GM11168 (cell line): ENCODE measurements around the gene GRID2.

Experiments
- in situ Hi-C: fragments of 300-500 bp; cut with MboI; formaldehyde crosslinking; loops from one replicate; pipeline ENCODE4 v1.12.0; 2022; ENCODE audit warnings: low sequenced_read_pairs; ENCODE audit not compliant: unreplicated experiment

GRID2 gene

GRCh38 chr4:92651536-92651935, 347.8 kb downstream of the GRID2 start:
- in situ Hi-C loops: no loop called here

GRCh38 chr4:92654084-92654483, 350.3 kb downstream of the GRID2 start:
- in situ Hi-C loops: no loop called here

DNA sequence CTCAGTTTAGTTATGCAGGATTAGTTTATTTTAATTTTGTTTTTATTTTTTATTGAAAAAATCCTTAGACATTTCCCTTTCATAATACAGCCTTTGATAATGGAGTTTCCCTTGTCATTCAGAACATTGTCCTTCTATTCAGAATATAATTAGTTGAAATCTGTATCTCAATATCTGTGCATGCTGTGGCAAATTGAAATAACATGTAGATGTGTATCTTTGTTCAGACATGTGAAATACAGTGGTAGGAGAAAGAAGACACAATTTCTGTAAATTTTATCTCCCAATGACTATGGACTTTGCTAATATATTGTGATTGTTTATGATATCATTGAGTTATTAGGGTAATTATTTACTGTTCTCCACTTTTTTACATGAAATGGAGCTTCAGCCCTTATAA, 353.9 kb downstream of the GRID2 start:
- in situ Hi-C loops: no loop called here

GRCh38 chr4:92658318-92658717, 354.6 kb downstream of the GRID2 start:
- in situ Hi-C loops: no loop called here

DNA sequence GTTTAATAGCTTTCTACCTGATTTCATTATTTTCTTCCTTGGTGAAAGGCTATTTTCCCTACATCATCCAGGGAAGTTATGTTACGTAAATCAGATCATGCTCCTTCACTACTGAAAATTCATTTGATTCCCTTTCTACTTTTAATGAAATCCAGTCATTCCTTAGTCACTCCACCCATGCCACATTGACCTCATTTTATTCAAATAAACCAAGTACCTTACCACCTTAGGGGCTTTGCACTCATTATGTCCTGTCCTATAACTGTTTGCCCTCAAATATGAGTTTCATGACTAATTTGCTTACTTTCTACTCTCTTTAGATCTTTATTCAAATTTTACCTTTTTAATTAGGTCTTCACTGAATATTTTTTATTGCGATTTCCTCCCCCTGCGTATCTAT, 374.0 kb downstream of the GRID2 start:
- in situ Hi-C loops: no loop called here

DNA sequence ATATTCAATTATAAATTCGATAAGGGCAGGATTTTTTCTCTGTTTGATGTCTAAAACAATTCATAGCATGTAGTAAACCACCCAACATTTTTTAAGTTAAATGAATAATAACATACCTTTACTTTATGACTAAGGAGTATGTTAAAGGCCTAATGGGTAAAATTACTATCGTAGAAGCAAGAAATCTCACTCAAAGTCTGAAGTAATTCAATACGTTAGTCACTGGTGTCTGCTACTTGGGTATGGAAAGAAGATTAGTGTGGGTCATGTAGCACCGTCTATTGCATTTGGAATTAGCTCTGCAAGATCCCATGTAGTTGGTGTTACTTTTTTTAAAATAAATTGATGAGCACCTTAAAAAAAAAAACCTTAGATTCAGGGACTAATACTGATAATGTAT, 374.5 kb downstream of the GRID2 start:
- in situ Hi-C loops: no loop called here

- in situ Hi-C loops: no loop called here
These were observed 375.4 kb downstream of the GRID2 start for GRCh38 chr4:92679149-92679548.

DNA sequence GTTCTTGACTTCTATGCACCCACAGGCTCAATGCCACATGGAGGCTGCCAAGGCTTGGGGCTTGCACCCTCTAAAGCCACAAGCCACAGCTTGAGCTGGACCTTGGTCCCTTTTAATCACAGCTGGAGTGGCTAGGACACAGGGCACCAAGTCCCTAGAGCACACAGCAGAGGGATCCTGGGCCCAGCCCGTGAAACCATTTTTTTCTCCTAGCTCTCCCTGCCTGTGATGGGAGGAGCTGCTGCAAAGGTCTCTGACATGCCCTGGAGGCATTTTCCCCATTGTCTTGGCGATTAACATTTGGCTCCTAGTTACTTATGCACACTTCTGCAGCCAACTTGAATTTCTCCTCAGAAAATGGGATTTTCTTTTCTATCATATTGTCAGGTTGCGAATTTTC, 410.9 kb downstream of the GRID2 start:
- in situ Hi-C loops: no loop called here

DNA sequence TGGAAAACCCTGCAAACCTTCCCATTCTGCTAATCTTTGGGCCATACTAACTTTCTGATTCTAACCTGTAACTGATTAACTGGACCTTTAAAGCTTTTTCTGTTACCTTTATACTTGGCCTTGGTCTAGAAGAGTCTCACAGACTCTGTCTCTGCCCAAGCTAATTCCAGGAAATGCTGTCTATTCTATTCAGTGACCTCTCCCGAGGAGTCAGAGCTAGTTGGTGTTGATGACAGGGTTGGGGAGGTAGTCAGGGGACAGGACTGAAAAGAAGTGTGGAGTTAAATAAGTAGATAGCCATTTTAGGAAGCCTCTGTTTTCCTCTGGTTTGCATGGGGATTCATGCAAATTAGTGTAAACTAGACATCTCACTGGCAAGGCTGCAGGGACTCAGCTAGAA, 429.5 kb downstream of the GRID2 start:
- in situ Hi-C loops: no loop called here

DNA sequence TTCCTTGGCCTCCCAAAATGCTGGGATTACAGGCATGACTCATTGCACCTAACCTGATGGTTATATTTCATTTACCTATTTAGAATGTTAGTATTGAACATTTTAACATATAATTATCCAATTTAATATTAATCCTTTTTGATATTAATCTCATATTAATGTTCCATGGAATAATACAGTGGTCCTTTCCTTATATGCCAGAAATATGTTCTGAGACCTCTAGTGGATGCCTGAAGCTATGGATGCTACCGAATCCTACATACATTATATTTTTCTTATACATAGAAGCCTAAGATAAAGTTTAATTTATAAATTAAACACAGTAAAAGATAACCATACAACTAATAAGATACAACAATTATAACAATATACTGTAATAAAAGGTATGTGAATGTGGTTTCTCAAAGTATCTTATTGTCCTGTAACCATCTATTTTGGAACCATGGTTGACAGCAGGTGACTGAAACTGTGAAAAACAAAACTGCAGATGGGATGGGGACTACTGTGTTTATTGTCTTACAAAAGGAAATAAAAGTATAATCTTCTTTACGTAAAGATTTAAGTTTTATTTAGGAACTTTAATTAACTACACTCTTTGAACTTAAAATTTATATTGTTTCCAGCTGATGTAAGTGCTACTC, 431.4 kb downstream of the GRID2 start:
- in situ Hi-C loops: no loop called here

GRCh38 chr4:92760433-92760832, 456.7 kb downstream of the GRID2 start:
- in situ Hi-C loops: no loop called here

DNA sequence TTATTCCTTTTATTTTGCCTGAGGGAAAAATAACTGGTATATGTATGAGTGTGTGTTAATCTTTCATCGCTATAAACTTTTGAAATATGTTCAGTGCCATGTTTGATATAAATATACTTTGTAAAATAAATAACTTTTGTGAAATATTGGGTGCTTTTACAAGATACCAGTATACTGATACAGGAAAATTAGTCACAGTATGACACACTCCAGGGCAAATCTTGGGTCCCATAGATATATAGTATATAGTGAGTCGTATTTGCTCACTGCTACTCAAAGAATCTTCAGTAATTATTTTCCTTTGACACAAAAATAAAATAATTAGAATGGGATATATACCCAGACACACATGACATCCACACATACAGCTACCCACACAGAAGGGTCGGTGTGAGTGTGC, 472.3 kb downstream of the GRID2 start:
- in situ Hi-C loops: no loop called here

- in situ Hi-C loops: no loop called here
These were observed 486.0 kb downstream of the GRID2 start for GRCh38 chr4:92789741-92790140.

GRCh38 chr4:92791871-92792440, 488.2 kb downstream of the GRID2 start:
- in situ Hi-C loops: no loop called here

GRCh38 chr4:92809381-92809780, 505.6 kb downstream of the GRID2 start:
- in situ Hi-C loops: no loop called here

- in situ Hi-C loops: no loop called here
These were observed 508.9 kb downstream of the GRID2 start for GRCh38 chr4:92812652-92813051.

- in situ Hi-C loops: no loop called here
These were observed 510.9 kb downstream of the GRID2 start for GRCh38 chr4:92814677-92815076.

GRCh38 chr4:92825256-92825655, 521.5 kb downstream of the GRID2 start:
- in situ Hi-C loops: no loop called here

DNA sequence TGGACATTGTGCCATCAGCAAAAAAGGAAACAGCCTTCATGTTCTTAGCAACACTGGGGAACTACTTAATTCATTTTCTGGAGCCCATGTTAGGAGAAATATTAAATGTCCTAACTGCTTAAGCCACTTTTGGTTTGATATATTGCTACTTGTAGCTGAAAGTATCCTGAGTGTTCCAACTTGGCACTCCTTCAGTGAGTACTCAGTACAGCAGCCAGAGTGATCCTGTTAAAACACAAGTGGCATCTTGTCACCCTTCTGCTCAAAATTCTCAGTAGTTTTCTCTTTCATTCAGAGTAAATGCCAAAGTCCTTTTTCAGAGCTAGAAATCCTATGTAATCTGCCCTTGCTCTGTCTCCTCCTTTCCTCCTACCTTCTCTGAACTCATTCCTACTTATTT, 522.0 kb downstream of the GRID2 start:
- in situ Hi-C loops: no loop called here

GRCh38 chr4:92830771-92831170, 527.0 kb downstream of the GRID2 start:
- in situ Hi-C loops: no loop called here

DNA sequence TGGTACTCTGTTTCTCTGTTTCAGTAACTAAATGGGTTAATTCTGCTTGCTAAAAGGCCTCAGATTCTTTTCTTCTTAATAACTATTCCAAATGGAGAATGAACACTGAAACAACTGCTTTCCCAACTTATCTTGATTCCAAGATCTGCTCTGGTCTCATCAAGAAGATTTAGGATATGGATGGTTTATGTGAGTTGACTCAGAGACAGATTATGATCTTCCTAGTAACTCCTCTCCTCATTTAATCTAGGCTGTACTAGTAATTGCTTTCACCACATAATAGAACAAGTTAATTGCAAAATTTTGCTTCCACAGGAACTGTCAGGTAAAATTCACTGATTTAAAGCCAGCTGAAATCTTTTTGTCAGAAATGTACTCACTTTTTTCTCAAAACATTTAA, 537.1 kb downstream of the GRID2 start:
- in situ Hi-C loops: no loop called here

GRCh38 chr4:92843784-92844183, 540.0 kb downstream of the GRID2 start:
- in situ Hi-C loops: no loop called here
